HG02943 (cell line): Measurements from ENCODE around the gene P2RX5.

Experiments
- ATAC-seq: cut with Tn5 transposase; IDR thresholded peaks from one replicate; pipeline ENCODE4 v1.9.1; 2021; ENCODE audit warnings: mild to moderate bottlenecking, low read depth, moderate library complexity; ENCODE audit not compliant: unreplicated experiment

The P2RX5 gene

GRCh38 chr17:3683054-3683511 is 12.9 kb downstream of the P2RX5 start:
- no peak for ATAC-seq

DNA sequence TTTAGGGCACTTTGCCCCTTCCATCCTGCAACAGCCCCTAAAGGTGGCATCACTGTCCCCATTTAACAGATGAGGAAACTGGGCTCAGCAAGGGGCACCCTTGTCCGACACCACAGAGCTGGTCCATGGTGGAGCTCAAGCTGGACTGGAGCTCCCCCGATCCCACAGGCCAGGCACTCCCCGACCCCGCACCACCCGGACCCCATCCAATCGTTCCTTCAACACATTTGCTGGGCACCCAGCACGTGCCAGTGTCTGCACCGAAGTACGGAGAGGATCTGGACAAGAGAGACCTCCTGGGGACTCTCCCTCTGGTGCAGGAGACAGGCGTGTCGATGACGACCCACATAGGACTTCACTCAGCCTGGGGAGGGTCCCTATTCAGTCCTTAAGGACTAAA is 13.9 kb downstream of the P2RX5 start:
- ATAC-seq, result no peak

DNA sequence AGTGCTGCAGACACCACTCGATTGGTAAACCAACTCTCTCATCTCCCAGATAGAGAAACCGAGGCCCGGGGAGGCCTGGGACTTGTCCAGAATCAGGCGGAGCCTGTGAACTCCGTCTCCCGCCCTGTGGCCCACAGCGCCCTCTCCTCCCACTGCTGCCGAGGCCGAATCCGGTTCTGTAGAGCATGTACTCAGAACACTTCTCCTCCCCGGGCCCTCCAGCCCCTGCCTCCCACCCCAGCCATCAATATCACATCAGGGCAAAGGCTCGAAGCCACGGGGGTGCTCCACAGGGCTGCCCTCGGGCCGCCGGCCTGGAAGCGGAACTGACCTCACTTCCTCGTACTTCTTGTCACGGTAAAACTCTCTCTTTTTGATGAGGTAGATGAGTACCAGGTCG is 14.4 kb downstream of the P2RX5 start:
- no peak for ATAC-seq

DNA sequence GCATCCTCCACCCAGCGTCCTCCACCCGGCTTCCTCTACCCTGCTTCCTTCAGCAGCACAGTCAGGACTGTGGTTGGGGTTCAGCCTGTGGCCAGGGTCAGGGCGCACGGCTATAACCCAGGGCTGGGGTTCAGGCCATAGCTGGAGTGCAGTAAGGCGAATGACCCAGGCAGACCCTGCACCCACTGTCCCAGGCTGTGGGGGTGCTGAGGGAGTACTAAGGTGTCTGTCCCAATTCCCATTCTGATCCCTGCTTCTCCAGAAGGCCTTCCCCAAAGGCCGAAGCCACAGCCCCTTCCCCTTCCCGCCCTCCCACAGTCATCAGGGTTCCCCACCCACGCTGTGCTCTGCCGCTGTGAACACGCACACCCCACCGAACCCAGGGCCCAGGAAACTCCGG is 14.9 kb downstream of the P2RX5 start:
- no peak for ATAC-seq

- no peak for ATAC-seq
These were observed 16.3 kb downstream of the P2RX5 start for GRCh38 chr17:3679531-3680126.

DNA sequence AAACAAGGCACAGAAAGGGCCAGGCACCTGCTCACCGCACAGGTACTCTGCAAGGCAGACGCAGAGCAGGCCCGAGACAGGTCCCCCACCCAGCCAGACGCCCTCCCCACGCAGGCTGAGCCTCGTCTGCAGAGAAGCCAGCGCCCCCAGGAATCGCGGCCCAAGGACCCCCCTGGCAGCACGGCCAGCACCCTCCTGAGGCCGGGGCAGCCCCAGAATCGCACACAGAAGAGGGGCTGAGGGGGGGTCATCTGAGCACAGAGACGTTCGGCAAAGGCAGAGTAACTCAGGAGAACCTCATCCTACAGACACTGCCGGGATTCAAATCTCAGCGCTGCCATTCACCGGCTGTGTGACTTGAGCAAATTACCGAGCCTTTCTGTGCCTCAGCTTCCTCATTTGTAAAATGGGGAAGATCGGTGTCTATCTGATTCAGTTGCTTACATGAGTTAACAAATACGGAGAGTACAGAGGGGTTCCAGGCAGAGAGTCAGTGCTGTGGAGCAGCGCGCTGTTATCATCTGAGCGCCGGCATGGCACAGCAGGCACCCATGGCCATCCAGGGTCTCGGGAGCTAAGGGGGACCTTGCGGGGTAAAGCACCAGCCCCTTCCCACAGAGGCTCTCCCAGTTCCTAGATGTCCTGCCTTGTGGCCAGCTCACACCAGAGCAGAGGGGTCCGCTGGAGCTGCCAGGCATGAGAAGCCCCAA is 17.0 kb downstream of the P2RX5 start:
- no peak for ATAC-seq

DNA sequence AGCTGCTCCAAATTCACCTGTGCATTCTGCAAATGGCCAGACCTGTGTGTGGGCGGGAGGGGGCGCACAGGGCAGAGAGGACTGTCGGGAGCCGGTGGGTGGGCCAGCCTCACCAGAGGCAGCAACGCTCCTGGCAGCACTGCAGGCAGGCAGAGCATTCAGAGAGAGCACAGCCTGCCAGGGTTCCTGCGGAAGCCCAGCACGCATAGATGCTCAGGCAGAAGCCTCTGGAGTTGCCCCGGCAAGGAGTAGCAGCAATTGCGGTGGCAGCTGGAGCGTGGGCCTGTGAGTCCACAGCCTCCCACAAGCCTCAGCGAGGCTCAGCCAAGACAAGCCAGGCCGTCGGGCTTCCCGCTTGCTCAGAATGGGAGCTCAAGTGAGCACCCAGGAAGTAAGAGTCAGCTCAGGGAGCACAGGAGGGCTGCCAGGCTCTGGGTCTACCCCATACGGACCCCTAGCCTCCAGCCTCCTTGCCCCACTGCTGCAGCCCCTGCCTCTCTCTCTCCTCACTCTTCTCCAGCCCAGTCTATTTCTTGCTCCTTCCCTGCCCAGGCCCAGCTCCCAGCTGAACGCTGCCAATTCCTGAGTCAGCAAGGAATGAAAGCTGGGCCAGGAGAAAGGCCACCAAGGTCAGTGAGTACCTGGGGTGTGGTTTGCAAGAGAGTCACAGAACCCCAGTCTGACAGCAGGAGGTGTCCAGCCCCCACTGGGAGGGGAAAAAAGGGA is 17.7 kb downstream of the P2RX5 start:
- ATAC-seq, result no peak

DNA sequence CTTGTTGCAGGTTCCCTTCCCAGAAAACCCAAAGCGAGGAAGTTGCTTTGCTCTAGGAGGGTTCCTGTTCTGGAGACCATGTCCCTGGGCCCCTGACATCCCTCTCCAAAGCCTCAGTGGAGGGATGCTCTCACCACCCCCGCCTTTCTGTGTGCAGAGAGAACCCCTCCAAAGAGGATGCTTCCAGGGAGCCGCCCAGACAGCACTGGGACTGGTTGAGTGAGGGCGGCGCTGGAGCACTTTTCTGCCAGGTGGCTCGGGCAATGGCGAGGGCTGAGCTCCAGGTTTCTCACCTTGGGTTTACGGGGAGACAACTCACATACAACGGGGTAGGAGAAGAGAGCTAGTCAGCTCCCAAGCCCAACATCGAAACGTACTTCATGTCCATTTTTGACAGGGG is 20.1 kb downstream of the P2RX5 start:
- ATAC-seq, result no peak

GRCh38 chr17:3672571-3672970 is 23.4 kb downstream of the P2RX5 start:
- ATAC-seq, result no peak

- no peak for ATAC-seq
These were observed 26.4 kb downstream of the P2RX5 start for GRCh38 chr17:3669548-3669947.

GRCh38 chr17:3669085-3669347 is 26.9 kb downstream of the P2RX5 start:
- no peak for ATAC-seq

DNA sequence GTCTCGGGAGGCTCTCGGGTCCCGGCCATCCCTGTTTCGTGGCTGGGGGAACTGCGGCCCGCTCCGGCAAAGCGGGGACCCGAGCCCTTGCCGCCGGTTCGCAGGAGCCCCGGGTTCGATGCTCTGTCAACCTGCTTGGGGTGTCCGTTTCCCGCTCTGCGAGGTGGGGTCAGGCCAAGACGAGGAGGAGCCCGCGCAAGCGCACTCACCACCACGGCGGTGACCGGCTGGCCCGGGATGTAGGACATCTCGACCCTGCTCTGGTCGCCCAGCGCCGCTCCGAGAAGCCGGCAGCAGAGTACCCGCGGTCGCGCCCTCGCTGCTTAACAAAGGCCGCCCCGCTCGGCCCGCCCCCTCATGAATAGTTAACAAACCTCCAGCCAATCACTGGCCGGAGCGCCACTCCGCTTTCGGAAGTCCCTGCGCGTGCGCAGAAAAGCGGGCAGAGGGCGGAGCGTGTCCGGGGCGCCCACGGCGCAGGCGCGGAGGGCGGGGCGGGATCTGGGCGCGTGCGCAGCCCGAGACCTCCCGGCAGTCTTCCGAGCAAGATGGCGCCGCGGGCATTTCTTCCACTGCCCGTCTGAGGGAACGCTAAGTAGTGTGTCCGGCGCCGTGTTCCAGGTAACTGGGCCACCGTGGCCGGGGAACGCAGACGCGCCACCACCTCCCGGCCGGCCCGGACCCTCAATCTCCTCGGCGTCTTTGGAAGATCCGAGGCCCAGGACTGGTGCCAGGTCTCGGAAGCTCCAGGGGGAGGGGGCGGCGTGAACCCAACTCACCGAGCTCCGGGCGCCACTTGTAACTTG is 27.5 kb downstream of the P2RX5 start, which contains the start of the genes EMC6 and TAX1BP3:
TSS of gene EMC6 (plus strand) at position 534 of the 806 bp plus-strand sequence. CDS start 335 bp downstream, outside the sequence.
TSS of gene TAX1BP3 (minus strand) at position 300 of the 806 bp plus-strand sequence. CDS start at position 248, 52 bp downstream.
- ATAC-seq, result peak; percentile 68

GRCh38 chr17:3667366-3668278 is 28.3 kb downstream of the P2RX5 start:
- ATAC-seq, result no peak

DNA sequence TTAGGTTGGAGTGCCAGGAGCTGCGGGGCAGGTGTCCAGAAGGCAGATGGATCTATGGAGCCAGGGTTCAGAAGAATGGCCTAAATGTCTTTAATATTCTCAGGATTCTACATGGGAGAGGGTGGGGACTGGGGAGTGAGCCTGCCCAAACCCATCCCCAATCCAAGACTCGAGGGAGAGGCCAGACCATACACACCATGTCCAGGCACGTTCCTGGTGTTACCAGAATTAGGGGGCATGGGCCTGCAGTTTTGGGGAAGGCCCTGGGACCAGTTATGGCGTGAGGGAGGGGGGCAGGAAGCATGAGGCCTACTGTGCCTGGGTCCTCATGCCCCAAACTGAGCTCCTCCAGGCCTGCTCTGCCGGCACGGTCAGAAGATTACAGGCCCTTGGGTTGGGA is 29.4 kb downstream of the P2RX5 start:
- no peak for ATAC-seq

- no peak for ATAC-seq
These were observed 30.1 kb downstream of the P2RX5 start for GRCh38 chr17:3665834-3666233.

GRCh38 chr17:3663102-3664011 is 32.6 kb downstream of the P2RX5 start:
- ATAC-seq, result no peak

DNA sequence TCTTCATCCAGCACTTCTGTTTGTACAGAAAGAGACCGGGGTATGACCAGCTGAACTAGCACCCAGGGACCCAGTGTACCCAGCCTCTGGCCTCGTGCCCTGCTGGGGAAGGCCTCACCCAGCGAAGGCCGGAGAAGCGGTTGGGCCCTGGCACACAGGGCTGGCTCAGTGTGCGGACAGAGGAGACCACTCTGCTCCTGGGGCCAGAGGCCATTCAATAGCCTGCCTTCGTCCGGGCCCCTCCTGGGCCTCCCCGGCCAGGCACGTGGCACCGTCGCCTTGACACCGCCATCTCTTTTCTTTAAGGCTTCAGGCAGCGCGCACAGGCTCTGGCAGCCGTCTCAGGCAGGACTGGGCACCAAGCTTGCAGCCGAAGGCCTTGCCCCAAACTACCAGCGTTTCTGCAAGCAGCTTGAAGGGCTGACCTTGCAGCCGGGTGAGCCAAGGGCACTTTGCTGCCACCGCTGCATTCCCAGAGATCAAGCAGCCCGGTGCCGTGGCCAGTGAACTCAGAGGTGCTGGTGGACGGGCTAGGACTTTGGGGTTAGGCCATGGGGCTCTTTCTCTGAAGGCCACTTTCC is 35.6 kb downstream of the P2RX5 start:
- ATAC-seq, result no peak

DNA sequence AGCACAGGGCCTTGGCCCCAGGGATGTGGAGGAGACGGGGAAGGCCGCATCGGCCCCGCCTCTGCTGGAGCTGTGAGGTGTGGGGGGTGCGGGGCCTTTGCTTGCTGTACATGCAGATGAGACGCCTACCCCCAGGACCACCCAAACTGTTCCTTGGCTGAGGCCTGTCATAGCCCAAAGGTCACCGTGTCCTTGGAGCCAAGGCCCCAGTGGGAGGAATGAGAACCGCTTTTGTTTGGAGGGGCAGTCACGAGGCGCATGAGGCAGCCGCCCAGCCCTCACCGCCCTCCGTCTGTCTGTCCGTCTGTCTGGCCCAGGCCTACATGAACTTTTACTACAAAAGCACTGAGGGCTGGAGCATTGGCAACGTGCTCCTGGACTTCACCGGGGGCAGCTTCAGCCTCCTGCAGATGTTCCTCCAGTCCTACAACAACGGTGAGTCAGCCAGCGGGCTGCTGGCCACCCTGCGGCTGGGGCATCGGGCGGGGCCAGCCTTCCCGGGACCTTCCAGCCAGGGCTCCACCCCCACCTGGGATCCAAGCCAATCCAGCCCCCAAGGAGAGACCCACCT is 36.3 kb downstream of the P2RX5 start:
- no peak for ATAC-seq
